Hepatocyte (in vitro differentiated cells): ENCODE results near the gene MAGEF1. TPM values are rescaled to one million over a fixed set of nuclear protein-coding genes. Genes with fewer than 3 reads are reported as not detected.
A peak's percentile ranks its signal among the peaks of the same experiment; 100 is the strongest.

Source experiments
- DNase-seq: peaks from one replicate; pipeline ENCODE4 v3.0.0-alpha.2; 2016; ENCODE audit warnings: low spot score
- H2AFZ ChIP-seq: fragments of 200-600 bp; sonication (generic); 2 replicates; pipeline ENCODE4 v1.6.0; 2016; ENCODE audit warnings: antibody characterized with exemption, mild to moderate bottlenecking
- H3K27ac ChIP-seq: fragments of 200-600 bp; sonication (generic); 2 replicates; pipeline ENCODE4 v1.5.1; 2016; ENCODE audit warnings: mild to moderate bottlenecking
- H3K27me3 ChIP-seq: fragments of 200-600 bp; sonication (generic); 2 replicates; pipeline ENCODE4 v1.6.1; 2016
- H3K36me3 ChIP-seq: fragments of 200-600 bp; sonication (generic); replicated peaks from 2 replicates; pipeline ENCODE4 v1.5.1; 2016; ENCODE audit warnings: low read depth; ENCODE audit not compliant: insufficient read depth
- H3K4me1 ChIP-seq: fragments of 200-600 bp; sonication (generic); 2 replicates; pipeline ENCODE4 v1.5.1; 2016; ENCODE audit warnings: mild to moderate bottlenecking, moderate library complexity; ENCODE audit not compliant: insufficient read depth
- H3K4me2 ChIP-seq: fragments of 200-600 bp; sonication (generic); 2 replicates; pipeline ENCODE4 v1.6.0; 2016
- H3K4me3 ChIP-seq: fragments of 200-600 bp; sonication (generic); 2 replicates; pipeline ENCODE4 v1.5.1; 2016; ENCODE audit warnings: mild to moderate bottlenecking
- H3K79me2 ChIP-seq: fragments of 200-600 bp; sonication (generic); 2 replicates; pipeline ENCODE4 v1.6.0; 2017; ENCODE audit warnings: mild to moderate bottlenecking
- H3K9me2 ChIP-seq: fragments of 200-600 bp; sonication (generic); replicated peaks from 2 replicates; pipeline ENCODE4 v1.6.0; 2017; ENCODE audit warnings: mild to moderate bottlenecking; ENCODE audit not compliant: insufficient read depth
- H3K9me3 ChIP-seq: fragments of 200-600 bp; sonication (generic); 2 replicates; pipeline ENCODE4 v1.5.1; 2016; ENCODE audit warnings: low read depth, mild to moderate bottlenecking
- H4K20me1 ChIP-seq: fragments of 200-600 bp; sonication (generic); 2 replicates; pipeline ENCODE4 v1.6.0; 2016; ENCODE audit warnings: mild to moderate bottlenecking; ENCODE audit not compliant: insufficient read depth, poor library complexity, severe bottlenecking
- CTCF ChIP-seq: fragments of 200-600 bp; sonication (generic); IDR thresholded peaks from 2 replicates; pipeline ENCODE4 v1.5.1; 2016; ENCODE audit warnings: antibody characterized with exemption, mild to moderate bottlenecking; ENCODE audit not compliant: poor library complexity
- EZH2 ChIP-seq: fragments of 200-600 bp; sonication (generic); IDR thresholded peaks from 2 replicates; pipeline ENCODE4 v1.6.1; 2016; ENCODE audit warnings: antibody characterized with exemption, mild to moderate bottlenecking, borderline replicate concordance
- EZH2phosphoT487 ChIP-seq: fragments of 200-600 bp; sonication (generic); IDR thresholded peaks from one replicate; pipeline ENCODE4 v1.6.1; 2018; ENCODE audit warnings: antibody characterized with exemption, mild to moderate bottlenecking, low read depth, moderate library complexity; ENCODE audit not compliant: unreplicated experiment, severe bottlenecking
- WGBS: methylation state at CpG from one replicate; pipeline ENCODE4 v1.1.6; 2016; ENCODE audit warnings: low lambda C conversion rate; ENCODE audit errors: missing lambda C conversion rate; 5-methylcytosine and 5-hydroxymethylcytosine counted together
- polyA plus RNA-seq: library from polyadenylated mRNA; unstranded; fragments of >200 nt; fragmentation: Nextera tagmentation; extraction: Ambion mirVana; gene quantifications from 2 replicates; pipeline ENCODE4 v1.2.1, GENCODE V29; 2016
- total RNA-seq: library from RNA; depleted of rRNA; stranded (reverse); fragments of >200 nt; gene quantifications from 2 replicates; pipeline ENCODE4 v1.2.3, GENCODE V29; 2014

MAGEF1 gene
- total and polyA plus RNA-seq, 2 experiments from 2014 or later: 57.6 to 74.4 TPM

DNA sequence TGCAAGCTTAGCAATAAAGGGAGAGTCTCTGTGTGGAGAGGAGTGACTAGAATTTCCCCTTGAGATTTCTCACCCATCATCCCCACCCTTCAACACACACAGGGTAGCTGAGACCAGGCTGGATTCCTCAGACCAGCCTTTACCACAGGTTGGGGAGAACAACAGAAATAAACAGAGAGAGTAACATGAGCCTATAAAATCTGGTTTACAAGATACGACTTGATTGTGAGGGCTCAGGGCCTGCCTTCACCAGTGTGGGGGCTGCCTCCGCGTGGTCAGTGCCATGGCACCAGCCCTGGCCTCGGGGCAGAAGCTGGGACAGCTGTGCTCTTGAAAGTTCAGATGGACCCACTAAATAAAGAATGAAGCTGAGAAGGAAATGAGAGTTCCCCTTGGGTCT is 14.6 kb upstream of the MAGEF1 start:
- Histone ChIP-seq H3K36me3 (no peaks in the 10 kb centered on the region), H3K9me2 (no peaks in the 10 kb centered on the region), H3K79me2 (no peaks in the 10 kb centered on the region), H3K27ac (peak overlapping the region; percentile 62), H2AFZ (no peak overlapping the region), H3K4me2 (peak overlapping the region; percentile 56), H3K27me3 (no peaks in the 10 kb centered on the region), H3K4me3 (no peak overlapping the region), H3K9me3 (no peaks in the 10 kb centered on the region), H3K4me1 (peaks cover 27% of the 10 kb centered on the region), H4K20me1 (no peaks in the 10 kb centered on the region)
- TF ChIP-seq EZH2phosphoT487: no peak
- no peak for TF ChIP-seq EZH2
- no peak for TF ChIP-seq CTCF
- DNase-seq: no peak
- whole genome bisulfite sequencing: 47% methylated on average over 4 of the region's 4 CpGs

DNA sequence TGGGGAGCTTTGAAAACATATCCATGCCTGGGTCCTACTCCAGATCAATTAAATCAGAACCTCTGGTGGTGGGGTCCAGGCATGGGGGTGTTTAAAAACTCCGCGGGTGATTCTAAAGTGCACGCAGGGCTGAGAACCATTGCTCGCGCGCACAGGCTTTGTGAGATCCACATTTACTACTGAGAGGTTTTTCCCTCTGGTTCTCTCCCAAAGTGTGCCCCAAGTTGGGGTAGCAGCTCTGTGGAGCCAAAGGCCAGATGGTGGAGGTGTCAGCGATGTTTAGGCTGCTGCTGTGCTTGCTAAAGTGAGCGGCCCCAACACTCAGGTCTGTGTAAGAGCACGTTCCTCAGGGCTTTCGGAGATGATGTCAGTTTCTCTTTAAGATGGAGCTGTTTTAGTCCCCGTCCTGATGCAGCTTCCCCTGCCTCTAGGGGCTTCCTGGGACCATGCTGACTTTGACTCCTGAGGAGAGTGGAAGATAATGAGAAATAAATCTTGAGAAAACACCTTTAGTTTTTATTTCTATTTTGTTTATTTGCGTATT is 13.4 kb upstream of the MAGEF1 start:
- no peak overlapping the region for H2AFZ ChIP-seq
- no peaks in the 10 kb centered on the region for H3K79me2 ChIP-seq
- no peak overlapping the region for H3K4me3 ChIP-seq
- TF ChIP-seq CTCF (no peak), EZH2phosphoT487 (no peak), EZH2 (no peak)
- no peaks in the 10 kb centered on the region for H3K9me2 ChIP-seq
- peaks cover 27% of the 10 kb centered on the region for H3K4me1 ChIP-seq
- peak overlapping the region; percentile 31 for H3K27ac ChIP-seq
- no peaks in the 10 kb centered on the region for H3K9me3 ChIP-seq
- no peak for DNase-seq
- WGBS: 63% methylated on average over 12 of the region's 12 CpGs
- H3K4me2 ChIP-seq: no peak overlapping the region
- H3K36me3 ChIP-seq: no peaks in the 10 kb centered on the region
- H4K20me1 ChIP-seq: no peaks in the 10 kb centered on the region
- no peaks in the 10 kb centered on the region for H3K27me3 ChIP-seq

DNA sequence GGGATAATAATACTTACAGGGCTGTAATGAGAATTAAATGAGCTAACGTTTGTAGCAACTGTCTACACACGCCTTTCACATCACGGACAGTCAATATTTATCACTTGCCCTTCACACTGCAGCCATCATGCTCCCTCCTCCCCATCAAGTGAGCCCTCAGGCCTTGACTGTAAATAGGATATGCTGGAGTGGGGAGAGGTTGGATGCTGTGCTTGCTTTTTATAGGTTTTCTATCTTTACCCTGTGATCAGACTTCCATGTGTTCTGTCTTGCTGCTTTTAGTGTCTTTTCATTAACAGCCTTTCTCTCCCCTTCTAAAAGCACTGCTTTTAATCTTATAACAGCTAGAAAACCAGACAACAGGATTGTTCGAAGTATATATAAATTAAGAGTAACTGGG is 12.8 kb upstream of the MAGEF1 start:
- no peaks in the 10 kb centered on the region for H3K27me3 ChIP-seq
- H4K20me1 ChIP-seq: no peaks in the 10 kb centered on the region
- H3K9me3 ChIP-seq: no peaks in the 10 kb centered on the region
- no peaks in the 10 kb centered on the region for H3K79me2 ChIP-seq
- H3K4me1 ChIP-seq: peaks cover 27% of the 10 kb centered on the region
- no peak for DNase-seq
- H2AFZ ChIP-seq: no peak overlapping the region
- no peak overlapping the region for H3K4me3 ChIP-seq
- H3K36me3 ChIP-seq: no peaks in the 10 kb centered on the region
- no peaks in the 10 kb centered on the region for H3K9me2 ChIP-seq
- TF ChIP-seq CTCF (no peak), EZH2 (no peak), EZH2phosphoT487 (no peak)
- H3K4me2 ChIP-seq: no peak overlapping the region
- peak overlapping the region; percentile 31 for H3K27ac ChIP-seq
- 53% methylated on average over 4 of the region's 4 CpGs for WGBS
